HG03354 (cell line): ENCODE results near the gene CLIC1.

Experiments used
- ATAC-seq: cut with Tn5 transposase; IDR thresholded peaks from one replicate; pipeline ENCODE4 v1.9.1; 2021; ENCODE audit warnings: mild to moderate bottlenecking; ENCODE audit not compliant: unreplicated experiment, poor library complexity, severe bottlenecking

Gene CLIC1

GRCh38 chr6:31769684-31770371, 33.5 kb upstream of the CLIC1 start:
- no peak for ATAC-seq

GRCh38 chr6:31768363-31769257, 32.3 kb upstream of the CLIC1 start:
- ATAC-seq: no peak

GRCh38 chr6:31767096-31767645, 30.8 kb upstream of the CLIC1 start:
- no peak for ATAC-seq

GRCh38 chr6:31765910-31766794, 29.8 kb upstream of the CLIC1 start:
- ATAC-seq: no peak

- ATAC-seq: no peak
Measured at GRCh38 chr6:31765559-31765909, 29.2 kb upstream of the CLIC1 start.

GRCh38 chr6:31764198-31764597, 27.9 kb upstream of the CLIC1 start:
- no peak for ATAC-seq

- no peak for ATAC-seq
Measured at GRCh38 chr6:31763619-31763940, 27.2 kb upstream of the CLIC1 start.

GRCh38 chr6:31762878-31763618, 26.7 kb upstream of the CLIC1 start:
- ATAC-seq: no peak

- ATAC-seq: no peak
Measured at GRCh38 chr6:31762356-31762755, 26.0 kb upstream of the CLIC1 start, which contains the start of gene SAPCD1. Gene SAPCD1, plus strand, starts transcription at chr6:31762656. Its CDS starts 399 bp downstream, at chr6:31763055.

GRCh38 chr6:31761343-31761742, 25.0 kb upstream of the CLIC1 start:
- no peak for ATAC-seq

- no peak for ATAC-seq
Measured at GRCh38 chr6:31760790-31761189, 24.5 kb upstream of the CLIC1 start.

- ATAC-seq: no peak
Measured at GRCh38 chr6:31758281-31758680, 22.0 kb upstream of the CLIC1 start.

- ATAC-seq: no peak
Measured at GRCh38 chr6:31752739-31753319, 16.5 kb upstream of the CLIC1 start.

- no peak for ATAC-seq
Measured at GRCh38 chr6:31750411-31751022, 14.2 kb upstream of the CLIC1 start.

- no peak for ATAC-seq
Measured at GRCh38 chr6:31749301-31750036, 13.1 kb upstream of the CLIC1 start.

- ATAC-seq: no peak
Measured at GRCh38 chr6:31744422-31744821, 8.1 kb upstream of the CLIC1 start.

- ATAC-seq: no peak
Measured at GRCh38 chr6:31742894-31743293, 6.6 kb upstream of the CLIC1 start.

GRCh38 chr6:31741815-31742214, 5.5 kb upstream of the CLIC1 start:
- ATAC-seq: no peak
